Panc1 (cell line): ENCODE measurements around the gene TPGS2. TPM values are rescaled to one million over a fixed set of nuclear protein-coding genes. Genes with fewer than 3 reads are reported as not detected.

Experiments used
- ATAC-seq: fragments of 200-7000 bp; cut with Tn5 transposase; 2 replicates; pipeline ENCODE4 v1.9.1; 2020; ENCODE audit warnings: mild to moderate bottlenecking, moderate library complexity
- BruUV-seq: library from RNA; stranded (reverse); fragments of 400-500 nt; replicated peaks from 2 replicates; lab custom pipeline; 2021; lab: Mats Ljungman, UMichigan
- CTCF ChIA-PET: fragments of 300-600 bp; sonication (Branson Sonifier 250); formaldehyde crosslinking; loops from one replicate; lab custom pipeline; 2022; ENCODE audit warnings: antibody characterized with exemption; lab: Charles Lee
- POLR2A ChIA-PET: fragments of 300-600 bp; sonication (Branson Sonifier 250); formaldehyde crosslinking; loops from one replicate; lab custom pipeline; 2022; ENCODE audit warnings: antibody characterized with exemption; lab: Charles Lee
- DNase-seq: peaks from one replicate; pipeline ENCODE4 v3.0.0-alpha.2; 2010; ENCODE audit warnings: low read depth, low spot score
- H3K27ac ChIP-seq: 2 replicates; pipeline ENCODE4 v1.5.1; 2011; ENCODE audit warnings: mild to moderate bottlenecking, low read length, inconsistent platforms
- H3K27me3 ChIP-seq: fragments of 200-500 bp; sonication (Bioruptor generic); 2 replicates; pipeline ENCODE4 v1.6.0; 2014; ENCODE audit warnings: low read length, inconsistent platforms; ENCODE audit not compliant: control insufficient read depth, insufficient read depth
- H3K36me3 ChIP-seq: fragments of 200-500 bp; sonication (Bioruptor generic); 2 replicates; pipeline ENCODE4 v1.5.1; 2014; ENCODE audit warnings: inconsistent platforms, mild to moderate bottlenecking, low read length, moderate library complexity; ENCODE audit not compliant: control insufficient read depth, insufficient read depth
- H3K4me1 ChIP-seq: 2 replicates; pipeline ENCODE4 v1.5.1; 2011; ENCODE audit warnings: inconsistent platforms, mild to moderate bottlenecking, low read length, moderate library complexity; ENCODE audit not compliant: control insufficient read depth, insufficient read depth
- H3K4me3 ChIP-seq, 2 experiments: 2 replicates each; pipeline ENCODE4 v1.5.1; 2011 to 2012; ENCODE audit warnings: low read depth in 2 of 2, low read length in 2 of 2, mild to moderate bottlenecking in 2 of 2, inconsistent platforms in 1 of 2, moderate library complexity in 1 of 2
- H3K9me3 ChIP-seq: fragments of 200-500 bp; sonication (Bioruptor generic); 2 replicates; pipeline ENCODE4 v1.5.1; 2014; ENCODE audit warnings: low read depth, mild to moderate bottlenecking, inconsistent platforms, low read length, moderate library complexity; ENCODE audit not compliant: control insufficient read depth, insufficient read depth
- POLR2AphosphoS5 ChIP-seq: IDR thresholded peaks from 2 replicates; pipeline ENCODE4 v1.6.1; 2012; ENCODE audit warnings: mild to moderate bottlenecking, low read depth, low read length, moderate library complexity
- SIN3A ChIP-seq: IDR thresholded peaks from 2 replicates; pipeline ENCODE4 v1.6.1; 2012; ENCODE audit warnings: low read depth, mild to moderate bottlenecking, low read length, moderate library complexity, borderline replicate concordance; ENCODE audit not compliant: insufficient read depth
- TCF7L2 ChIP-seq: IDR thresholded peaks from 2 replicates; pipeline ENCODE4 v1.6.1; 2011; ENCODE audit warnings: mild to moderate bottlenecking, low read depth, low read length, inconsistent platforms
- in situ Hi-C: cut with HindIII; loops from 2 replicates; pipeline ENCODE4 v1.10.0; 2016; ENCODE audit warnings: low sequenced_read_pairs, low pct_unique_long_range_greater_than_20kb
- intact Hi-C: fragments of 100-400 bp; cut with micrococcal nuclease; formaldehyde crosslinking; loops from one replicate; pipeline ENCODE4 v1.10.0; 2022; ENCODE audit not compliant: unreplicated experiment
- total RNA-seq: library from RNA; stranded (reverse); gene quantifications from one replicate; pipeline ENCODE4 v1.2.1, GENCODE V29; 2021; ENCODE audit not compliant: unreplicated experiment
- TF ChIP-seq, protein P1 (sequence below): fragments of 450-650 bp; IDR thresholded peaks from 2 replicates; pipeline ENCODE4 v1.5.1; 2017; ENCODE audit warnings: mild to moderate bottlenecking
- TF ChIP-seq, protein P2 (sequence below), 2 experiments: IDR thresholded peaks; 2 replicates each; pipeline ENCODE4 v1.6.1; 2011 to 2012; ENCODE audit warnings: low read depth in 2 of 2, control low read depth in 1 of 2, low read length in 1 of 2, mild to moderate bottlenecking in 1 of 2, moderate library complexity in 1 of 2; ENCODE audit not compliant: insufficient read depth in 1 of 2

TPGS2 gene
- total RNA-seq, 1 experiment from 2014 or later: 98.7 TPM

DNA sequence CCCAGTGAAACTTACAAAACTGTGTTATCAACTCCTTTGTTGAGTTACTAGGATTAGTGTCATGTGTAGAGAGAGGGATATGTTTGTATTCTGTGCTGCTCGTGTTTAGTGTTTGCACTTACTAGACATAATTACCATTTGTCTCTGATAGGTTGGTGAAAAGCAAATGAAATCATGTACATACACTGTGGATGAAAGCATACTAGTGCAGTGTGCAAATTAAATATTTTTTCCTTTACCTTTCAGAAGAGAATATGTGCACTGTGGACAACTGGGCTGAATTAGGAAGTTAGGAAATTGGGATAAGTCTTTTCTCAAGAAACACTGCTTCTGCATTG, 1.3 kb upstream of the TPGS2 start:
- POLR2A ChIA-PET: no interaction called here
- TF ChIP-seq SIN3A: no peak
- TF ChIP-seq, protein P1, sequence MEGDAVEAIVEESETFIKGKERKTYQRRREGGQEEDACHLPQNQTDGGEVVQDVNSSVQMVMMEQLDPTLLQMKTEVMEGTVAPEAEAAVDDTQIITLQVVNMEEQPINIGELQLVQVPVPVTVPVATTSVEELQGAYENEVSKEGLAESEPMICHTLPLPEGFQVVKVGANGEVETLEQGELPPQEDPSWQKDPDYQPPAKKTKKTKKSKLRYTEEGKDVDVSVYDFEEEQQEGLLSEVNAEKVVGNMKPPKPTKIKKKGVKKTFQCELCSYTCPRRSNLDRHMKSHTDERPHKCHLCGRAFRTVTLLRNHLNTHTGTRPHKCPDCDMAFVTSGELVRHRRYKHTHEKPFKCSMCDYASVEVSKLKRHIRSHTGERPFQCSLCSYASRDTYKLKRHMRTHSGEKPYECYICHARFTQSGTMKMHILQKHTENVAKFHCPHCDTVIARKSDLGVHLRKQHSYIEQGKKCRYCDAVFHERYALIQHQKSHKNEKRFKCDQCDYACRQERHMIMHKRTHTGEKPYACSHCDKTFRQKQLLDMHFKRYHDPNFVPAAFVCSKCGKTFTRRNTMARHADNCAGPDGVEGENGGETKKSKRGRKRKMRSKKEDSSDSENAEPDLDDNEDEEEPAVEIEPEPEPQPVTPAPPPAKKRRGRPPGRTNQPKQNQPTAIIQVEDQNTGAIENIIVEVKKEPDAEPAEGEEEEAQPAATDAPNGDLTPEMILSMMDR: no peak
- TF ChIP-seq, protein P2, sequence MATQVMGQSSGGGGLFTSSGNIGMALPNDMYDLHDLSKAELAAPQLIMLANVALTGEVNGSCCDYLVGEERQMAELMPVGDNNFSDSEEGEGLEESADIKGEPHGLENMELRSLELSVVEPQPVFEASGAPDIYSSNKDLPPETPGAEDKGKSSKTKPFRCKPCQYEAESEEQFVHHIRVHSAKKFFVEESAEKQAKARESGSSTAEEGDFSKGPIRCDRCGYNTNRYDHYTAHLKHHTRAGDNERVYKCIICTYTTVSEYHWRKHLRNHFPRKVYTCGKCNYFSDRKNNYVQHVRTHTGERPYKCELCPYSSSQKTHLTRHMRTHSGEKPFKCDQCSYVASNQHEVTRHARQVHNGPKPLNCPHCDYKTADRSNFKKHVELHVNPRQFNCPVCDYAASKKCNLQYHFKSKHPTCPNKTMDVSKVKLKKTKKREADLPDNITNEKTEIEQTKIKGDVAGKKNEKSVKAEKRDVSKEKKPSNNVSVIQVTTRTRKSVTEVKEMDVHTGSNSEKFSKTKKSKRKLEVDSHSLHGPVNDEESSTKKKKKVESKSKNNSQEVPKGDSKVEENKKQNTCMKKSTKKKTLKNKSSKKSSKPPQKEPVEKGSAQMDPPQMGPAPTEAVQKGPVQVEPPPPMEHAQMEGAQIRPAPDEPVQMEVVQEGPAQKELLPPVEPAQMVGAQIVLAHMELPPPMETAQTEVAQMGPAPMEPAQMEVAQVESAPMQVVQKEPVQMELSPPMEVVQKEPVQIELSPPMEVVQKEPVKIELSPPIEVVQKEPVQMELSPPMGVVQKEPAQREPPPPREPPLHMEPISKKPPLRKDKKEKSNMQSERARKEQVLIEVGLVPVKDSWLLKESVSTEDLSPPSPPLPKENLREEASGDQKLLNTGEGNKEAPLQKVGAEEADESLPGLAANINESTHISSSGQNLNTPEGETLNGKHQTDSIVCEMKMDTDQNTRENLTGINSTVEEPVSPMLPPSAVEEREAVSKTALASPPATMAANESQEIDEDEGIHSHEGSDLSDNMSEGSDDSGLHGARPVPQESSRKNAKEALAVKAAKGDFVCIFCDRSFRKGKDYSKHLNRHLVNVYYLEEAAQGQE (IDR thresholded peaks at IDR 0.05; ENCODE audit: insufficient read depth in 1 of 2, low read depth in 2 of 2, low read length in 1 of 2): no peak
- no peak for TF ChIP-seq TCF7L2
- TF ChIP-seq POLR2AphosphoS5: no peak
- no peak for DNase-seq
- no peak for ATAC-seq
- intact Hi-C loops: no loop called here
- Histone ChIP-seq H3K36me3 (no peaks in the 10 kb centered on the region; the same call in 1 of the 2 replicates), H3K27me3 (no peaks in the 10 kb centered on the region), H3K4me1 (peaks cover 10% of the 10 kb centered on the region), H3K9me3 (no peaks in the 10 kb centered on the region), H3K27ac (peak overlapping the region; percentile 66), H3K4me3 (peak overlapping the region; percentile 73 to 90)
- in situ Hi-C loops: no loop called here
- BruUV-seq: no TSS peak
- CTCF ChIA-PET: no interaction called here

DNA sequence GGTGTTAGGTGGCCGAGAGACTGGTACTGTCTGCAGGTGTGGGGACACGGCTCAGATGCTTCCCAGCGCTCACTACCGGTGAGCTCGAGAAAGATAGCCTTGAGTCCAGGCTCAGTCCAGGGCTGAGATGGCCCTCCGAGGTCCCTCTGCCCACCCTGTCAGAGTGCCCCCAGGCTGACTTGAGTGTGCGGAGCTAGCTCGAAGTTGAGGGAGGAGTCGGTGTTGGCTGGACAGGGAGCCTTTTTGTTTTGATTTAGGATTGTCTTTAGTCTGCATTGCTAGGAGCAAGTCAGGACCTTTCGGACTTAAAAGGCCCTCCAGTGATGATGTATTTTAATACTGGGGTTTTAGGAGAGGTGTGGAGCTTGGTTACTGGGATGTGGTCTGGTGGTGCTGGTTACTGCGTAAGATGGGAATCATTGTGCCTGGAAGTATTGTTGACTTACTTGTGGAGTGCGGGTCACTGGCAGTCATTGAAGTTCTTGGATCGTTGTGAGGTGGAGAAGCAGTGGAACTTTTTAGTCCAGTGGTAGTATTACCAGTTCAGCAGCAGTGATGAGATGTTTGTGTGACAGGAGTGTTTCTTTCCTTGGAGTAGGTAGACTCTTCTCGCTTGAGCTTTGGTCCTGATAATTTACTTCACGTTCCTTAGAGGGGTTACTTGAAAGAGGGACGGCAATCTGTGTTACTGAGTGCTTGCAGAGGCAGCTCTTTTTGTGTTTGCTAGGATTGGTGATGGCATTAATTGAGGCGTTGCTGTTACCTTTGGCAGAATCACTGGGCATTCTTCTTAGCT, 758 bp upstream of the TPGS2 start:
- H3K4me1 ChIP-seq: peaks cover 10% of the 10 kb centered on the region
- ChIA-PET CTCF (interaction anchor here (0.7 kb wide), 1 partner anchor 701 kb away, joined by 6 read pairs; no protein-coding TSS in a partner anchor), POLR2A (interaction anchor here (1.0 kb wide), 1 partner anchor 87 kb away, joined by 7 read pairs; no protein-coding TSS in a partner anchor)
- H3K36me3 ChIP-seq: no peaks in the 10 kb centered on the region; the same call in 1 of the 2 replicates
- no peaks in the 10 kb centered on the region for H3K9me3 ChIP-seq
- no TSS peak for BruUV-seq
- in situ Hi-C loops (no loop called here), intact Hi-C loops (no loop called here)
- TF ChIP-seq, protein P1: peak; percentile 33
- TF ChIP-seq, protein P2 (IDR thresholded peaks at IDR 0.05; ENCODE audit: insufficient read depth in 1 of 2, low read depth in 2 of 2, low read length in 1 of 2): no peak
- H3K4me3 ChIP-seq: peak overlapping the region; percentile 73 to 90
- peak overlapping the region; percentile 66 for H3K27ac ChIP-seq
- ATAC-seq (peak; percentile 2), DNase-seq (no peak)
- H3K27me3 ChIP-seq: no peaks in the 10 kb centered on the region
